ENCODE data around the gene BORCS8. TPM values are rescaled to one million over a fixed set of nuclear protein-coding genes. Genes with fewer than 3 reads are reported as not detected.

BORCS8 gene
- 13.6 TPM for polyA plus RNA-seq (2013, experiment 1 of 2)
- 13.9 TPM for polyA plus RNA-seq (2013, experiment 2 of 2)

- WGBS, result under 1% methylated on average over 49 of the region's 53 CpGs
- peak within 1 kb of the TSS; percentile 85 for H3K4me3 ChIP-seq (ENCODE audit: low read length)
- no peaks in the 10 kb centered on the region for H3K9me3 ChIP-seq (ENCODE audit: insufficient read depth, low read depth, low read length)
- peak within 1 kb of the TSS; percentile 96 for H3K27ac ChIP-seq (ENCODE audit: low read depth, low read length)
- no peaks in the 10 kb centered on the region for H3K27me3 ChIP-seq (ENCODE audit: insufficient read depth, low read length)
- H3K4me1 ChIP-seq (ENCODE audit: insufficient read depth, low read length), result no peaks in the 10 kb centered on the region
- H3K9ac ChIP-seq (ENCODE audit: low read depth, low read length), result peak within 1 kb of the TSS; percentile 88
- peaks cover 17% of the 10 kb centered on the region for H3K36me3 ChIP-seq (ENCODE audit: insufficient read depth, low read length)
Observed at GRCh38 chr19:19192078-19192882, at the start of gene BORCS8, which contains the start of gene RFXANK. Gene BORCS8 (minus strand): TSS chr19:19192152. CDS start chr19:19192117, 35 bp downstream. Gene RFXANK (plus strand): TSS chr19:19192258. CDS start chr19:19193947, 1,689 bp downstream.

DNA sequence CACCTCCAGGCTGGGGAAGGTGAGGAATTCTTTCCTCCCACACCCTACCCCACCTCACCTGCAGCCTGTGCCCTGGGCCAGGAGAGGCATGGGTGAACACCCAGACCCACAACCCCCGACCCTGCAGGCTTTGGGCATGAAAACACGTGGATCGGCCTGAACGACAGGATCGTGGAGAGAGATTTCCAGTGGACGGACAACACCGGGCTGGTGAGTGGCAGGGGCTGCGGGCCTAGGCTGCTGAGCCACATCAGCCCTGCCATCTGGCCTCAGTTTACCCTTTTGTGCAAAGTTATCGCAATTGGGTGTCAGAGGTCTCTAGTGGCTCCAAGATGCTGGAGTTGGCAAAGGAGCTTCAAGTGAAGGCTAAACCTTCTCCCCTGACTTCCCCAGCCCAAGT lies 48.5 kb upstream of the BORCS8 start:
- no peaks in the 10 kb centered on the region for H3K9me3 ChIP-seq (ENCODE audit: insufficient read depth, low read depth, low read length)
- no peaks in the 10 kb centered on the region for H3K4me1 ChIP-seq (ENCODE audit: insufficient read depth, low read length)
- no peak overlapping the region for H3K4me3 ChIP-seq (ENCODE audit: low read length)
- H3K27ac ChIP-seq (ENCODE audit: low read depth, low read length), result no peak overlapping the region
- 85% methylated on average over 9 of the region's 9 CpGs for WGBS
- H3K9ac ChIP-seq (ENCODE audit: low read depth, low read length), result no peak overlapping the region
- no peaks in the 10 kb centered on the region for H3K36me3 ChIP-seq (ENCODE audit: insufficient read depth, low read length)
- H3K27me3 ChIP-seq (ENCODE audit: insufficient read depth, low read length), result peaks cover 4% of the 10 kb centered on the region; the same call in 1 of the 2 replicates

DNA sequence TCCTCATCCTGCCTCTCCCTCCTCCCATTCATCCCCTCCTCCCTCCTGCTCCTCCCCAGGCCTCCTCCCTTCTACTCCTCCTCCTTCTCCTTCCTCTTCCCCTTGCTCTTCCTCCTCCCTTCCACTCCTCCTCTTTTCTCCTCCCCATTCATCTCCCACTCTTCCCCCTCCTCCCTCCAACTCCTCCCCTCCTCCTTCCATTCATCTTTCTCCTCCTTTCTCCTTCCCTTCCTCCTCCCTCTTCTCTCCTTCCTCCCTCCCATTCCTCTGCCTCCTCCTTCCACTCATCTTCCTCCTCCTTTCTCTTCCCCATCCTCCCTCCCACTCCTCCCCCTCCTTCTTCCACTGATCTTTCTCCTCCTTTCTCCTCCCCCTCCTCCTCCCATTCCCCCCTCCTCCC lies 47.7 kb upstream of the BORCS8 start:
- Histone ChIP-seq H3K9me3 (ENCODE audit: insufficient read depth, low read depth, low read length) (peaks cover 3% of the 10 kb centered on the region), H3K27ac (ENCODE audit: low read depth, low read length) (no peak overlapping the region), H3K4me3 (ENCODE audit: low read length) (no peak overlapping the region), H3K9ac (ENCODE audit: low read depth, low read length) (no peak overlapping the region), H3K36me3 (ENCODE audit: insufficient read depth, low read length) (no peaks in the 10 kb centered on the region), H3K4me1 (ENCODE audit: insufficient read depth, low read length) (no peaks in the 10 kb centered on the region), H3K27me3 (ENCODE audit: insufficient read depth, low read length) (peaks cover 4% of the 10 kb centered on the region; the same call in 1 of the 2 replicates)

- no peaks in the 10 kb centered on the region for H3K4me1 ChIP-seq (ENCODE audit: insufficient read depth, low read length)
- WGBS, result 84% methylated on average over 18 of the region's 18 CpGs
- H3K4me3 ChIP-seq (ENCODE audit: low read length), result no peak overlapping the region
Observed at GRCh38 chr19:19238126-19238894, 46.4 kb upstream of the BORCS8 start.

GRCh38 chr19:19236173-19236572 lies 44.2 kb upstream of the BORCS8 start:
- H3K27me3 ChIP-seq (ENCODE audit: insufficient read depth, low read length), result peaks cover 4% of the 10 kb centered on the region
- H3K36me3 ChIP-seq (ENCODE audit: insufficient read depth, low read length), result no peaks in the 10 kb centered on the region
- no peaks in the 10 kb centered on the region for H3K4me1 ChIP-seq (ENCODE audit: insufficient read depth, low read length)
- H3K27ac ChIP-seq (ENCODE audit: low read depth, low read length), result no peak overlapping the region
- peaks cover 11% of the 10 kb centered on the region for H3K9me3 ChIP-seq (ENCODE audit: insufficient read depth, low read depth, low read length)
- no peak overlapping the region for H3K4me3 ChIP-seq (ENCODE audit: low read length)
- H3K9ac ChIP-seq (ENCODE audit: low read depth, low read length), result no peak overlapping the region

More at GRCh38 chr19:19238126-19238894, 46.4 kb upstream of the BORCS8 start:
- Histone ChIP-seq H3K27ac (ENCODE audit: low read depth, low read length) (no peak overlapping the region), H3K9me3 (ENCODE audit: insufficient read depth, low read depth, low read length) (peaks cover 11% of the 10 kb centered on the region), H3K9ac (ENCODE audit: low read depth, low read length) (no peak overlapping the region), H3K36me3 (ENCODE audit: insufficient read depth, low read length) (no peaks in the 10 kb centered on the region), H3K27me3 (ENCODE audit: insufficient read depth, low read length) (peaks cover 4% of the 10 kb centered on the region; the same call in 1 of the 2 replicates)

DNA sequence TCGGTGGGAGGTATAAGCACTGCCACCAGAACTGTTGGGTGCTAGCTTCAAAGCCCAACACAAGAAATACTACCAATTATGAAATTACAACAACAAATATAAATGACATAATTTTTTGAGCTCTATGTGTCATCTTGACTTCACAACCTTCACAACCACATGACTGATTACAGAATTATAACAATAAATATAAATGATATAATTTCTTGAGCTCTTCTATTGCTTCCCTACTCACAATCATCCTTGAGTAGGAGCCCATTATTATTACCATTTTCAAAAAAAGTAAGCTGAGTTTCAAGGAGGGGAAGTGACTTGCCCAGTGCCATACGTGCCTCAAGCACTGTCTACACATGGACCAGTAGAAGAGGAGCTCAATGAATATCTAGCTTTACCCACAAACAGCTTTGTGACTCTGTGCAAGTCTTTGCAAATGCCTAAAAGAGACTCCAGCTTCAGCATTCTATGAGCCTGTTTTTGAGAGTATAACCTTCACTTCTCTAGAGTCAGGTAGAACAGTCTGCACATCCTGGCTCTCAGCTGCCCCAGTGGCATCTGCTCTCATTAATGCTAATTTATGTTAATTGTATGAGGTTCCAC lies 42.4 kb upstream of the BORCS8 start:
- H3K27me3 ChIP-seq (ENCODE audit: insufficient read depth, low read length), result peaks cover 4% of the 10 kb centered on the region
- H3K36me3 ChIP-seq (ENCODE audit: insufficient read depth, low read length), result no peaks in the 10 kb centered on the region
- no peak overlapping the region for H3K9ac ChIP-seq (ENCODE audit: low read depth, low read length)
- no peak overlapping the region for H3K4me3 ChIP-seq (ENCODE audit: low read length)
- H3K27ac ChIP-seq (ENCODE audit: low read depth, low read length), result no peak overlapping the region
- WGBS, result 84% methylated on average over 2 of the region's 2 CpGs
- peaks cover 11% of the 10 kb centered on the region for H3K9me3 ChIP-seq (ENCODE audit: insufficient read depth, low read depth, low read length)
- H3K4me1 ChIP-seq (ENCODE audit: insufficient read depth, low read length), result no peaks in the 10 kb centered on the region

GRCh38 chr19:19232261-19232721 lies 40.3 kb upstream of the BORCS8 start:
- H3K36me3 ChIP-seq (ENCODE audit: insufficient read depth, low read length), result no peaks in the 10 kb centered on the region
- no peak overlapping the region for H3K9ac ChIP-seq (ENCODE audit: low read depth, low read length)
- peaks cover 9% of the 10 kb centered on the region for H3K27me3 ChIP-seq (ENCODE audit: insufficient read depth, low read length)
- H3K4me3 ChIP-seq (ENCODE audit: low read length), result no peak overlapping the region
- no peak overlapping the region for H3K27ac ChIP-seq (ENCODE audit: low read depth, low read length)
- 69% methylated on average over 19 of the region's 19 CpGs for WGBS
- H3K4me1 ChIP-seq (ENCODE audit: insufficient read depth, low read length), result no peaks in the 10 kb centered on the region
- H3K9me3 ChIP-seq (ENCODE audit: insufficient read depth, low read depth, low read length), result peaks cover 11% of the 10 kb centered on the region

GRCh38 chr19:19230999-19231398 lies 39.0 kb upstream of the BORCS8 start:
- Histone ChIP-seq H3K4me1 (ENCODE audit: insufficient read depth, low read length) (no peaks in the 10 kb centered on the region), H3K27ac (ENCODE audit: low read depth, low read length) (no peak overlapping the region), H3K9me3 (ENCODE audit: insufficient read depth, low read depth, low read length) (peaks cover 11% of the 10 kb centered on the region), H3K36me3 (ENCODE audit: insufficient read depth, low read length) (no peaks in the 10 kb centered on the region), H3K9ac (ENCODE audit: low read depth, low read length) (no peak overlapping the region), H3K4me3 (ENCODE audit: low read length) (no peak overlapping the region), H3K27me3 (ENCODE audit: insufficient read depth, low read length) (peaks cover 12% of the 10 kb centered on the region)
- WGBS, result 88% methylated on average over 9 of the region's 9 CpGs

GRCh38 chr19:19229701-19230100 lies 37.7 kb upstream of the BORCS8 start:
- H3K9me3 ChIP-seq (ENCODE audit: insufficient read depth, low read depth, low read length), result peaks cover 8% of the 10 kb centered on the region
- no peaks in the 10 kb centered on the region for H3K4me1 ChIP-seq (ENCODE audit: insufficient read depth, low read length)
- H3K4me3 ChIP-seq (ENCODE audit: low read length), result no peak overlapping the region
- no peak overlapping the region for H3K27ac ChIP-seq (ENCODE audit: low read depth, low read length)
- H3K9ac ChIP-seq (ENCODE audit: low read depth, low read length), result no peak overlapping the region
- WGBS, result 87% methylated on average over 3 of the region's 3 CpGs
- no peaks in the 10 kb centered on the region for H3K36me3 ChIP-seq (ENCODE audit: insufficient read depth, low read length)
- H3K27me3 ChIP-seq (ENCODE audit: insufficient read depth, low read length), result peaks cover 24% of the 10 kb centered on the region

- H3K4me1 ChIP-seq (ENCODE audit: insufficient read depth, low read length), result no peaks in the 10 kb centered on the region
- WGBS, result 81% methylated on average over 4 of the region's 4 CpGs
- peaks cover 40% of the 10 kb centered on the region for H3K27me3 ChIP-seq (ENCODE audit: insufficient read depth, low read length)
- H3K9ac ChIP-seq (ENCODE audit: low read depth, low read length), result no peak overlapping the region
- H3K9me3 ChIP-seq (ENCODE audit: insufficient read depth, low read depth, low read length), result no peaks in the 10 kb centered on the region
- no peak overlapping the region for H3K4me3 ChIP-seq (ENCODE audit: low read length)
- no peaks in the 10 kb centered on the region for H3K36me3 ChIP-seq (ENCODE audit: insufficient read depth, low read length)
- no peak overlapping the region for H3K27ac ChIP-seq (ENCODE audit: low read depth, low read length)
Observed at GRCh38 chr19:19227217-19227616, 35.3 kb upstream of the BORCS8 start.

DNA sequence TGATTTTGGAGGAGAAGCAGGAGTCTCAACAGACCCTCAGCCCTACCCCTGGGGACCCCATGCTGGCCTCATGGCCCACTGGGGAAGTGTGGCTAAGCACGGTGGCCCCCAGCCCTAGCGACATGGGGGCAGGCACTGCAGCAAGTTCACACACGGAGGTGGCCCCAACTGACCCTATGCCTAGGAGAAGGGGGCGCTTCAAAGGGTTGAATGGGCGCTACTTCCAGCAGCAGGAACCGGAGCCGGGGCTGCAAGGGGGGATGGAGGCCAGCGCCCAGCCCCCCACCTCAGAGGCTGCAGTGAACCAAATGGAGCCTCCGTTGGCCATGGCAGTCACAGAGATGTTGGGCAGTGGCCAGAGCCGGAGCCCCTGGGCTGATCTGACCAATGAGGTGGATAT lies 34.7 kb upstream of the BORCS8 start:
- Histone ChIP-seq H3K9ac (ENCODE audit: low read depth, low read length) (no peak overlapping the region), H3K27me3 (ENCODE audit: insufficient read depth, low read length) (peaks cover 40% of the 10 kb centered on the region), H3K4me1 (ENCODE audit: insufficient read depth, low read length) (no peaks in the 10 kb centered on the region), H3K36me3 (ENCODE audit: insufficient read depth, low read length) (no peaks in the 10 kb centered on the region), H3K4me3 (ENCODE audit: low read length) (no peak overlapping the region), H3K27ac (ENCODE audit: low read depth, low read length) (no peak overlapping the region), H3K9me3 (ENCODE audit: insufficient read depth, low read depth, low read length) (no peaks in the 10 kb centered on the region)
- 75% methylated on average over 10 of the region's 10 CpGs for WGBS

Data from HUES64 (cell line).